Measurements from ENCODE around the gene RGS7.
"Not testable (repeated sequence)": the region's sequence is repeated elsewhere in the genome, so short reads cannot be mapped to it uniquely, and the experiment has no call there.

Gene RGS7

GRCh38 chr1:241270016-241270415 lies 87.0 kb downstream of the RGS7 start:
- DNase-seq, result no peak

DNA sequence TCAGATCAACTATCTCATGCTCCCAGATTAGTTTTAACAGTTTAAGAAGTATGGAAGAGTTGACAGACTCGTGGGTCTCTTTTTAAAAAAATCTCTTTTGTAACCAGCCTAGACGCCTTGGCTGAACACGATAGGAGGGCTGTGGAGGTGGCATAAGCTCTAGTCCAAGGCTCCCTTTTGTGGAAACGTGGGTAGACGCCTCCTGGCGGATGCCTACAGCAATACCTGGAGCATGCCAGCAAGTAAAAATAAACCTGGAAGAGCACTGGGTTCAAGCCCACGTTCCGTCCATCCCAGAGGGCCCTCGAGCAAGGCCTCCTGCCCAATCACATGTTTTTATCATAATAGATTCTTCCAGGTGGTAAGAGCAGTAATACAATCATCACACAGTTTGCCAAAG lies 87.9 kb downstream of the RGS7 start:
- DNase-seq, result no peak

- DNase-seq, result no peak
These were observed 90.9 kb downstream of the RGS7 start for GRCh38 chr1:241266121-241266520.

GRCh38 chr1:241265428-241265827 lies 91.6 kb downstream of the RGS7 start:
- no peak for DNase-seq

DNA sequence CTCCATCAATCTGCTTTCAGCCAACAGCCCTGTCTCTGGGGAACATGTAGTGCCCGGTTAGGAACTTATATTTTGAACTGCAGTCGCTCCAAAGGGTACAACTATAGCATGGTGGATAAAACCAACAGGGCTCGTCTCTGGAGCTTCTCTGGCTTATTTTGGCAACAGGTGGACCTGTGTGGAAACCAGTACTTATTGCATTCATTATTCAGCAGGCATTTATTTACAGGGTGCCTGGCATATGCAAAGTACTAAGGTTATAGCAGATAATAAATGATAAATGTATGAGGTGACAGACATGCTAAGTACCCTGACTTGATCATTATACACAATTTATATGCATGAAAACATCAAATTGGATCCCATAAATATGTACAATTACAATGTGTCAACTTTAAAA lies 93.7 kb downstream of the RGS7 start:
- no peak for DNase-seq

DNA sequence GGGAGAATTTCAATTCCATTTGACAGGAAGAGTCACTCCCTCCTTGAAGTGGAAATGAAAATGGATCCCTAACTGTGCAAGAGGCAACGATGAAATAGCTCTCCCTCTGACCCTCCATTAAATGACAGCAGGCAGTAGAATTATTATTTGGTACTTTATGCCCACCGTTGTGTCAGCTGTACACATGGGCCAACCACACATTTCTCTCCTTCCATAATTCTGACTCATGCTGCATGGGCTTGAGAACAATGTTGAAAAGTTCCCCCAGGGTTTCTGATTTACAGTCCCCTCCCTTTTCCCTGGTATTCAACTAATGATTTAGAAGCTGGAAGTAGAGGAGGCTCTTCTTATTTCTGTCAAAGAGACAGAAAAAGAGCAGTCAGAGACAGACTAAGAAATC lies 103.5 kb downstream of the RGS7 start:
- no peak for DNase-seq

- no peak for DNase-seq
These were observed 106.5 kb downstream of the RGS7 start for GRCh38 chr1:241250465-241250864.

DNA sequence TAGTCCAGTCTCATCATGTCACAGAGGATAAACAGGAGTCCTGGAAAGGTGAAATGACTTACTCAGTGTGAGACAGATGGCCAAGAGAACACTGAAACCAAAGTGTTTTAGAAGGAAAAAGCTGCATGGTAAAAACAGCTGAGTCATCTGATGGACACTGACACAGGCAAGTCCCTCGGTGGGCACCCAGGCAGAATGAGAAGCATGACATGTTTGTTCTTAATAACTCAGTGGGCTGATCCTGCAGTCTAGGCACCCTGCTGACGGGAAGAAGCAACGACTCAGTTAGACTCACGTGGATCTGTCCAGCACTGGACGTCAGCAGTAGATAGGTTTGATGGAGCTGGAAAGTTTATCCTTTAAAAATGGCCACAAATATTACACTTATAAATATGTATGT lies 116.9 kb downstream of the RGS7 start:
- DNase-seq, result no peak

DNA sequence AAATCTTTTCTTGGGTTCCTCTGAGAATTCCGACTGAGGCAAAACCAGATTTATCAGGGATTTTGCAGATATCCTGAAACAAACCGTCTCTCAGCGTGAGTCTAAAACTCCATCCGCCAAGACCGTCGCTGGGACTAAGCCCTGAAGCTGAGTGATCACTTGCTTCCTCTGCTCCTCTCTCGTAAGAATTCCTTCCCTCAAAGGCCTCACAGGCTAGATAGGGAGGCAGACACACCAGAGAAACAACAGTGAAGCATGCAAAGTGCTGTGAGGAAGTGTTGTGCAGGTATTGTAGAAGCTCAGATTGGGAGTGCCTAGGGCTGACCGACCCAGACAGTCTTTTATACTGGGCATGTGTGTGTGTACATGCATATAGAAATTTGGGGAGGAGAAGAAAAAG lies 119.1 kb downstream of the RGS7 start:
- DNase-seq, result no peak

GRCh38 chr1:241235256-241235897 lies 121.6 kb downstream of the RGS7 start:
- no peak for DNase-seq

GRCh38 chr1:241229711-241230110 lies 127.3 kb downstream of the RGS7 start:
- no peak for DNase-seq

- no peak for DNase-seq
These were observed 127.8 kb downstream of the RGS7 start for GRCh38 chr1:241229216-241229615.

DNA sequence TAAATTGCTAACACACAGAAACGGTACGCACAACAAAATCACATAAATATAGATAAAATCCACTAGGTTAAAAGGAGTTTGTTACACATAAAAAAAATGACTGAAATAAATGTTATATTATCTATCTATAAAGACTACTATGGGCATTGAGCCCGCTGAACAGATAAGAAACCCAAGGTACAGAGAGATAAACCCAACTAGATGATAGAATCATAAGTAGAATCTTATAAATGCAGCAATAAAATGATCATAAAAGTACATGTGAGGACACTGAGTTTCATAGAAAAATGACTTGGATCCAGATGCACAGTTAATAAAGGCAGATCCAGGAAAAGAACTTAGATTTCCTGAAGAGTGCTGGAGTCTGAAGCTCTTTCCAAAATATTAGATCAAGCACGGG lies 128.7 kb downstream of the RGS7 start:
- no peak for DNase-seq

DNA sequence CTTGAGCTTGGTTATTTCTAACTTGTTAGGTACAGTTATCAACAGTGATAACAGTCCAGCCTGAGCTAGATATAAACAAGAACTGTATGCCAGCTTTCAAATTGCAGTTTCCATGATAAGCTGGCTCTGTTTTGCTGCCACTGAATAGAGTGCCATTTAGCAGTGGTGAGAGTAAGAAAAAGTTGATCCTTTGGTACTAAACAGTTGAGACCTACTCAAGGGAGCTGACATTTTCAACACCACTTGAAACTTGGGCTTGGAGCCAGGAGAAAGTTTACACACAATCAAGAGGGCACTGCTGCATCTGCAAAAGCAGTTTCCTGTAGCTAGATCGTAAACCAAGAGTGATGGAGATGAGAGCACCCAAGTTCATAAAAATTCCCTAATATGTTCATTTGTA lies 131.3 kb downstream of the RGS7 start:
- DNase-seq, result no peak

DNA sequence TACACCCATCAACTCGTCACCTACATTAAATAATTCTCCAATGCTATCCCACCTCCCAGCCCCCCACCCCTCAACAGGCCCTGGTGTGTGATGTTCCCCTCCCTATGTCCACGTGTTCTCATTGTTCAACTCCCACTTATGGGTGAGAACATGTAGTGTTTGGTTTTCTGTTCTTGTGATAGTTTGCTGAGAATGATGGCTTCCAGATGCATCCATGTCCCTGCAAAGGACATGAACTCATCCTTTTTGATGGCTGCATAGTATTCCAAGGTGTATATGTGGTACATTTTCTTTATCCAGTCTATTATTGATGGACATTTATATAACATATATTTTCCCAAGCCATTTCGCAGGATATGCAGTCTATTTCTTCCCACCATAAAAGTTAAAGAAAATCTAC lies 132.8 kb downstream of the RGS7 start:
- DNase-seq, result not testable (repeated sequence)

DNA sequence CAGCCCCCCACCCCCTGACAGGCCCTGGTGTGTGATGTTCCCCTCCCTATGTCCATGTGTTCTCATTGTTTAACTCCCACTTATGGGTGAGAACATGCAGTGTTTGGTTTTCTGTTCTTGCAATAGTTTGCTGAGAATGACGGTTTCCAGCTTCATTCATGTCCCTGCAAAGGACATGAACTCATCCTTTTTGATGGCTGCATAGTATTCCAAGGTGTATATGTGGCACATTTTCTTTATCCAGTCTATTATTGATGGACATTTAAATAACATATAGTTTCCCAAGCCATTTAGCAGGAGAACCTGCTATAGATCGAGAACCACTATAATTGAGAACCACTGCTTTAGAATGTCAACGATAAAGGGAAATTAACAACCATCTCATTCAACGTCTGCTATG lies 134.2 kb downstream of the RGS7 start:
- DNase-seq, result not testable (repeated sequence)

DNA sequence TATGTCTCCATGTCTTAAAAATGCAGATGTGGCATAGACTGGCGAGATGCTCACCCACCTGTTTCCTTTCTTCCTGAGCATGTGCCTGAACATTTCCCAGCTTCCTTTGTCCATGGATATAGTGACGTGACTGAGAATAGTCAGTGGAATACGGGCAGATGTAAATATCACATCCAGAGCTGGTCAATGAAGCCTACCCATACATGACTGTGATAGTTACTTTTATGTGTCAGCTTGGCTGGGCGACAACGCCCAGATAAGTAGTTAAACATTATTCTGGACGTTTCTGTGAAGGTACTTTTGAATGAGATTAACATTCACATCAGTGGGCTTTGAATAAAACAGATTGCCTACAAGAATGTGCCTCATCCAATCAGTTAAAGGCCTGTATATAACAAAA lies 135.7 kb downstream of the RGS7 start:
- DNase-seq, result no peak

DNA sequence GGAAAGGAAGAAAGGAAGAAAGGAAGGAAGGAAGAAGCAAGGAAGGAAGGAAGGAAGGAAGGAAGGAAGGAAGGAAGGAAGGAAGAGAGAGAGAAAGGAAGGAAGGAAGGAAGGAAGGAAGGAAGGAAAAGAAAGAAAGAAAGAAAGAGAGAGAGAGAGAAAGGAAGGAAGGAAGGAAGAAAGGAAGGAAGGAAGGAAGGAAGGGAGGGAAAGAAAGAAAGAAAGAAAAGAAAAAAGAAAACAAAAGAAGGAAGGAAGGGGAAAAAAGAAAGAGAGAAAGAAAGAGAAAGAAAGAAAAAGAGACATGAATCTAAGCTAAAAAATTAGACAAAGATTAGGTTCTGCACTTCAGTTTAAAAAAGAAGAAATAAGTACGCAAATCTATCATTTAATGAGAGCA lies 136.1 kb downstream of the RGS7 start:
- DNase-seq, result not testable (repeated sequence)

DNA sequence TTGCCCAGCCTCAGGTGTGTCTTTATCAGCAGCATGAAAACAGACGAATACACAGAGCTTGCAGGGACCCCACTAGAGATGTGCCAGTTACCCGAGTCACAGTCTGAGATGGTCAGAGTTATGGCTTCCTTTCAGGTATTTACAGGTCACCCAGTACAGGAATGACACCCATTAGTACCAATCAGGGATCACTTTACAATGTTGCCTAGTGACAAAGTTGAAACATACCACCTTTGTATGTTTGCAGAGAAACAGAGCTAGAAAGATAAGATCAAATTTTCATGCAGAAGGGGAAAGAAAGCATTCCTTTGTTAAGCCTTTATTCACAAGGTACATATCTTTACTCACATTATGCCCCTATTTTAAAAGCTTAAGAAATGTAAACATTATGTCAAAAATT lies 137.6 kb downstream of the RGS7 start:
- DNase-seq, result no peak

GRCh38 chr1:241217516-241217915 lies 139.5 kb downstream of the RGS7 start:
- DNase-seq, result no peak

DNA sequence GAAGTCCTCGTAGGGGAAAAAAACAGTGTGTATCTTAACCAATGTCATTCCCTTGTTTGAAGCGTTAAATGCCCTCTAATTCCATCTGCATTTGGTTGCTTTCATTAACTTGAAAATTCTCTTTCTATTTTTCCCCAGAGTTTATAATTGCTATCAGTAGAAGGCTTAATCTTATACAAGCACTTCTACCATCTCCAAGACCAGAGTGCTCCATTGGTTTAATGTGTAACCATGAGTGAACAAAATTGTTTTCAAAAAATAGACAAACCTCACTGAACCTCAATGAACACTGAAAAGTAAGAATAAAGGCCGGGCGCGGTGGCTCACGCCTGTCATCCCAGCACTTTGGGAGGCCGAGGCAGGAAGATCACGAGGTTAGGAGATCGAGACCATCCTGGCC lies 141.3 kb downstream of the RGS7 start:
- no peak for DNase-seq

DNA sequence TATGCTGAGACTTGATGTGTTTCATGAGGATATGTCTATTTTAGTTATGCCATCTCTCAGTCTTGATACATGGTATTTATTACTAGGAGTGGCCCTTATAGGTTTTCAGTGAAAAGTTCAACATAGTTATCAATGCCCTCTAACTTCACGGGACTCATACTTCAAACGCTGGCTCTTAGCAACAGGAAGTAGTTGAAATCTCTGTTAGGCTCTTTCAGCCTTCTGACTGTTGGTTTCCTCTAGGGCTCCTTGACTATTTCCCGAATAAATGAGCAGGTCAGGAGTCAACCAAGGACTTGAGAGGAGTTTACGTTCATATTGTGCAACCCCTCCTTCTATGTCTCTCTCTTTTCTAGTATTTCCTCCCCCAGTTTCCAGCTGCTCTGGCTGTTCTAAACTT lies 141.8 kb downstream of the RGS7 start:
- DNase-seq, result no peak

DNA sequence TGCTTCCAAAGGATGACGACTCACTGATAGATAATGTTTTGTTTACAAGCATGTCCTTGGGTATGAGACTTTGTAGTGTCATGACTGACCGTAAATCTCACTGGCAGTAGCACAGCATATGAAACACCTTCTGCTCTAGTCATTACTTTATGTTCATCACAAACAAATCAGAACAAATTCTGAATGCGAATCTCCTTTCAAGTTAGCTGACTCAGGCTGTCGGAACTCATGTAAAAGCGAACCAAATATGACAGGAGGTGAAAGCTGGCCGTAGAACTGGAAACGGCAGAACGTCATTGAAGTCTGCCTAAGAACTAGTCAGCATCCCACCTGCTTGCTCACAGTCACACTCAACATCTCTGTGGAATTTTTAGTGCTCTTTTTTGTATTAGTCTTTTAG lies 143.9 kb downstream of the RGS7 start:
- no peak for DNase-seq

DNA sequence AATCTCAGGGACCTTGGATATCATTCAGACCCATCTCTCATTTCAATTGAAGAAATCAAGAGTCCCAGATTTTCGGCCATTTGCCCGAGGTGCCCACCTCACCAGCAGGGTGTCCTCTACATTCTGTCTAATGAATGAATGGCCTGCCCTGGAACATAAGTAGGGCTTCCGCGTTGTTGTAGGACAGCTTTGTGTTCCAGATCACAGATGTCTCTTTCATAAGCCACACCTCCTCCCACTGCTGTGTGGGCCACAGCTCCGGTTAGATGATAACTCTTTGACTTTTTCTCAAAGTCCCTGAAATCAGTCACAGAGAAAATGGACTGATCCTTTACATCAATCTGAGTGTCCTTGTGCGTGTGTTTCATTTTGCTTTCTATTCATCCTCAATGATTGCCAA lies 144.4 kb downstream of the RGS7 start:
- no peak for DNase-seq

DNA sequence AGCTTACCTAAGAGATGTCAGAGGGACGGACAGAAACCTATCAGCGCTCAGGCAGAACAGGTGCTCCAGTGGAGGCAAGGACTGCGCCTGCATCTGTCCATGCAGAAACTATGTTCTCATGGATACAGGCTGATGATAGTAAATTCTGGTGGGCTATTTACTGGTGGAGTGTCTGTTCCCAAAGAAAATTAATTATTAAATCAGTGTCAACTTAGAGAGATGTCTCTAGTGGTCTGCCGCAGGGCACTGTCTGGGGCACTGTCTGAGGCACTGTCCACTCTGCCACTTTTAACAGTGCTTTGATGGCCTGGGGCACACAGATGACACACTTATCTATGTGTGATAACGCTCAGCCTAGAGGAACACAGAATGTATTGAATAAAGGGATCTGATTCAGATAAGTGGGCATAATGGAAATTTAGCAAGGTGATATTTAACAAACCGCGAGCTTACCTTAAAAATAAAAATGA lies 148.1 kb downstream of the RGS7 start:
- no peak for DNase-seq

DNA sequence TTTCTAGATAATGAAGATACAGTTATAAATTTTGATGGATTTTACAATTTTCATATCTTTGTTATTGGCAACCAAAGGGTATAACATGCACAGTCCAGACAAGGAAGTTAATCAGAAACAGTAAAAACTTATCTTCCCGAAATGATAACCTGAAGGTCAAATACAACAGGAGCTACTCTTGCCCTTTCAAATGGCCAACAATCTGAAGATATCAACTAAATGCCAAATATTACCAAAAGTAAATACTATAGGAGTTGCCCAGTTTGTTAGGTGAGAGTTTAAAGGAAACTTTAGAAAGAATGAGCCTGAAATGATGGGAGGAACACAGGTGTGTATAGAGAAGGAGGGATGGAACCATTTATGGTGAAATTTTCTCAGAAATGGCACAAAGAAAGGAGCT lies 153.2 kb downstream of the RGS7 start:
- DNase-seq, result no peak
